ENCODE measurements around the gene DNAJC11. TPM values are rescaled to one million over a fixed set of nuclear protein-coding genes. Genes with fewer than 3 reads are reported as not detected.
A peak's percentile ranks its signal among the peaks of the same experiment; 100 is the strongest.
"Not testable (repeated sequence)": the region's sequence is repeated elsewhere in the genome, so short reads cannot be mapped to it uniquely, and the experiment has no call there.

DNAJC11 gene
- total and polyA plus RNA-seq, 10 donors, result 13.3 to 66.9 (median 54.6) TPM

DNA sequence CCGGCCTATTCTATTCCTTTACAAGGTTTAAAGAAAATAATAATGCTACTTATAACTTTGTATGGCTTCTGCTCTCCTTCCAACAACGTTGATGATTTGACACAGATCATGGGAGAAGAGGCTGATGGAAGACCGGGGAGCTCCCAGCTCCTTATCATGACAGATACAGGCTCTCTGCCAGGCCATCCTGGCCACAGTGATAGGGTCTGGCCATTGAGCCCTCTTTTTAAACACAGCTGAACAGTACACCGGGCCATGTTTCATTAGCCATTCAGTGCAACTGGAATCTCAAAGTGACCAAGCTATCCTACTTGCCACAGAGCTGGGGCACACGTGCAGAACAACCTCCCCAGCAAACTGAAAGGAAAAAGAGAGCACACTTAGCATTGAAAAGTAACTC is 34.9 kb downstream of the DNAJC11 start:
- H3K4me1 ChIP-seq, result peaks cover 0 to 12% (median 0%) of the 10 kb centered on the region in 6 donors
- H3K27me3 ChIP-seq (replicated peaks in 1 of 7), result no peaks in the 10 kb centered on the region
- H3K4me3 ChIP-seq, result no peak overlapping the region
- H3K27ac ChIP-seq, result peak overlapping the region in 4 of 8 donors; percentile 6 to 54 (median 32)
- H3K36me3 ChIP-seq, result peaks cover 0 to 78% (median 21%) of the 10 kb centered on the region in 6 donors
- no peak for DNase-seq
- 89 to 94% (median 92%) methylated on average over 5 of the region's 5 CpGs for WGBS, 5 donors
- TF ChIP-seq, protein P1, sequence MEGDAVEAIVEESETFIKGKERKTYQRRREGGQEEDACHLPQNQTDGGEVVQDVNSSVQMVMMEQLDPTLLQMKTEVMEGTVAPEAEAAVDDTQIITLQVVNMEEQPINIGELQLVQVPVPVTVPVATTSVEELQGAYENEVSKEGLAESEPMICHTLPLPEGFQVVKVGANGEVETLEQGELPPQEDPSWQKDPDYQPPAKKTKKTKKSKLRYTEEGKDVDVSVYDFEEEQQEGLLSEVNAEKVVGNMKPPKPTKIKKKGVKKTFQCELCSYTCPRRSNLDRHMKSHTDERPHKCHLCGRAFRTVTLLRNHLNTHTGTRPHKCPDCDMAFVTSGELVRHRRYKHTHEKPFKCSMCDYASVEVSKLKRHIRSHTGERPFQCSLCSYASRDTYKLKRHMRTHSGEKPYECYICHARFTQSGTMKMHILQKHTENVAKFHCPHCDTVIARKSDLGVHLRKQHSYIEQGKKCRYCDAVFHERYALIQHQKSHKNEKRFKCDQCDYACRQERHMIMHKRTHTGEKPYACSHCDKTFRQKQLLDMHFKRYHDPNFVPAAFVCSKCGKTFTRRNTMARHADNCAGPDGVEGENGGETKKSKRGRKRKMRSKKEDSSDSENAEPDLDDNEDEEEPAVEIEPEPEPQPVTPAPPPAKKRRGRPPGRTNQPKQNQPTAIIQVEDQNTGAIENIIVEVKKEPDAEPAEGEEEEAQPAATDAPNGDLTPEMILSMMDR (IDR thresholded peaks at IDR 0.05 in 8 of 11, conservative IDR thresholded peaks at IDR 0.05 in 3 of 11), result no peak
- TF ChIP-seq POLR2AphosphoS5 (IDR thresholded peaks at IDR 0.05), result no peak
- TF ChIP-seq POLR2A (IDR thresholded peaks at IDR 0.05), result no peak
- intact Hi-C loops (cut with DNase I; ENCODE audit: low total_unique reads), result no loop called here
- H3K9me3 ChIP-seq, result no peaks in the 10 kb centered on the region

DNA sequence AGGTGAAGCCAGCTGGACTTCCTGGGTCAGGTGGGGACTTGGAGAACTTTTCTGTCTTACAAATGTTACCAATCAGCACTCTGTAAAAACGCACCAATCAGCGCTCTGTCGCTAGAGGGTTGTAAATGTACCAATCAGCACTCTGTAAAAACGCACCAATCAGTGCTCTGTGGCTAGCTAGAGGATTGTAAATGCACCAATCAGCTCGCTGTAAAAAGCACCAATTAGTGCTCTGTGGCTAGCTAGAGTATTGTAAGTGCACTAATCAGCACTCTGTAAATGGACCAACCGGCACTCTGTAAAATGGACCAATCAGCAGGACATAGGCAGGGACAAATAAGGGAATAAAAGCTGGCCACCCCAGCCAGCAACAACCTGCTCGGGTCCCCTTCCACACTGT is 39.1 kb downstream of the DNAJC11 start:
- H3K4me1 ChIP-seq, result peaks cover 0 to 11% (median 0%) of the 10 kb centered on the region in 6 donors
- WGBS, 5 donors, result 94 to 99% (median 97%) methylated on average over 7 of the region's 7 CpGs
- intact Hi-C loops (cut with DNase I; ENCODE audit: low total_unique reads), result not testable (repeated sequence)

DNA sequence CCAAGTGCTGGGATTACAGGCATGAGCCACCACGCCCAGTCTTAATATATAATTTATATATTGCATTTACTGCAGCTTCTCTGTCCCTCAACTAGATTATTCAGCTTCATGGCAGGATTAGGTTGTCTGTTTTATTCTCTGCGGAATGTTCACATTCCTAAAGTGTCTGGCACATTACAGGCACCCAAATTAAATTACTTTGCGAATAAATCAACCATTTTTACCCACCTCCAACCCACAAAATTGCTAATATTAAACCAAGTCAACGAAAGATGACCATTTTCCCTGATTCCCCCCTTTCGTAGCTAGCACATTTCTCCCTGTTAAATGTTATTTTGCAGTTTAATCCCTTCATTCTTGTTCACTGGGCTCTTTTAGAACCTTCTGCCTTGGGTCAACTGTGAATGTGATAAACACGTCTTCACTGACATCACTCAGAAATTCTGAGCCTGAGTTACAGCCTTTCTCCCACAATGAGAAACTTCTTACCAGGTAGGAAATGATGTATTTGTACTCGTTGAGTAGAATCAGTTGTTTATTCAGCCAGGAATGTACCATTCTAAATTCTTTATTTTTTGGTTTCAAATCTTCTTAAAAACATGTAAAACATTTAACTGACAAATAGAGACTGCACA is 41.1 kb downstream of the DNAJC11 start:
- DNase-seq, result no peak
- TF ChIP-seq POLR2A (IDR thresholded peaks at IDR 0.05) (no peak), POLR2AphosphoS5 (IDR thresholded peaks at IDR 0.05) (no peak)
- no peaks in the 10 kb centered on the region for H3K9me3 ChIP-seq
- H3K4me3 ChIP-seq, result no peak overlapping the region
- intact Hi-C loops (cut with DNase I; ENCODE audit: low total_unique reads), result no loop called here
- H3K27me3 ChIP-seq (replicated peaks in 1 of 7), result no peaks in the 10 kb centered on the region
- peaks cover 0 to 52% (median under 1%) of the 10 kb centered on the region in 6 donors for H3K36me3 ChIP-seq
- no peaks in the 10 kb centered on the region for H3K4me1 ChIP-seq
- H3K27ac ChIP-seq, result no peak overlapping the region
- WGBS, 5 donors, result 80 to 92% (median 90%) methylated on average over 7 of the region's 7 CpGs

More for the DNA sequence above, 39.1 kb downstream of the DNAJC11 start:
- not testable (repeated sequence) for DNase-seq; H3K27ac ChIP-seq; H3K9me3 ChIP-seq; H3K4me3 ChIP-seq; H3K27me3 ChIP-seq (replicated peaks in 1 of 7)
- H3K36me3 ChIP-seq, result peaks cover 0 to 62% (median 14%) of the 10 kb centered on the region in 6 donors

DNA sequence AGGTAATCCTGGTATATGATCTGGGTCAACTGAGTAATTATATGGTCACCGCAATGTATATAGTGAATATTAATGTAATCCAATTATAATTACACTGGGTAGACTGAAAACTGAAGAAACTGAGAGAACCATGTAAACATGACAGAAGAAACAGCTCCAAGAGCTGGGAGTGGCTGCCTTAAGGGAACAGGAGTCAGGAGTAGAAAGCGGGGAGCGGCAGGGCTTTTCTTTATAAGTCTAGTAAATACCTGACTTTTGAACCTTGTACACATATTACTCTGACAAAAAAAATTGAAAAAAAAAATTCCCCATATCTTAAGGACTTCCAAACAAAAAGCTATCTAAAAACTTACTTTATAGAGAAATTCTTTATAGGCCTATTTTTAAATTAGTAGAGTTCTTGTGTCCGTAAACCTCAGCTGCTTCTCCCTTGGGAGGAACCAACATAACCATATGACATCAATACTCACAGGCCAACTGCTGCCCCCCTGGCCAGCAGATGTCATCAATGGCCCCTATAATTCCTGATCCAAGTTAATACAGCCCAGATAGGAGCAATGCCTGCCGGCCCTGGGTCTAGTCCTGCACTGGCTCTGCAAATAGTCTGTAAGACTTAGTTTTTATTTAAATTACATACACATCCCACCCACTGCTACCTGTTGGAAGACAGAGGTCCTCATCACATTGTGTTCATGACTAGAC is 43.1 kb downstream of the DNAJC11 start:
- Histone ChIP-seq H3K36me3 (peaks cover 0 to 50% (median 5%) of the 10 kb centered on the region in 6 donors), H3K4me1 (peaks cover 0 to under 1% (median 0%) of the 10 kb centered on the region in 6 donors), H3K27ac (no peak overlapping the region), H3K4me3 (no peak overlapping the region), H3K9me3 (no peaks in the 10 kb centered on the region), H3K27me3 (replicated peaks in 1 of 7) (no peaks in the 10 kb centered on the region)
- 89 to 94% (median 90%) methylated on average over 5 of the region's 5 CpGs for WGBS, 5 donors
- TF ChIP-seq, protein P1 (IDR thresholded peaks at IDR 0.05 in 8 of 11, conservative IDR thresholded peaks at IDR 0.05 in 3 of 11), result no peak
- no peak for TF ChIP-seq POLR2A (IDR thresholded peaks at IDR 0.05)
- no peak for TF ChIP-seq POLR2AphosphoS5 (IDR thresholded peaks at IDR 0.05)
- no peak for DNase-seq
- intact Hi-C loops (cut with DNase I; ENCODE audit: low total_unique reads), result no loop called here

DNA sequence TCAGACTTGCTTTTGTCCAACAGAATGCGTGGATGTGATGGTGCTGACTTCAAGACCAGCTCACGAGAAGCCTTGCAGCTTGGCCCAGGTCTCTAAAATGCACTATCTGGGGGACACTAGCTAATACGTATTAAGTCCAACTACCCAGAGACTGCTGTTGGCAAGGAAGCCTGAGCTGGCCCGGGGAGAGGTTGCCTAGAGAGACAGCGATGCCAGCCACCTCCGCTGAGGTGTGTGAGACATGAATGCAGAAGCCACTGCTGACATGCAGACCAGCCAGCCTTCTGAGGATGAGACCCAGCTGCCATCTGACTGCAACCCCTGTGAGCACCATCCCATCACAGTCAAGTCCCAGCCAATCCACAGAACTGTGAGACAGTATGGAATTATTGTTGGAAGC is 44.5 kb downstream of the DNAJC11 start:
- no peaks in the 10 kb centered on the region for H3K27me3 ChIP-seq (replicated peaks in 1 of 7)
- intact Hi-C loops (cut with DNase I; ENCODE audit: low total_unique reads), result no loop called here
- no peak overlapping the region for H3K4me3 ChIP-seq
- 87 to 93% (median 92%) methylated on average over 5 to 6 of the region's 6 CpGs for WGBS, 5 donors
- H3K36me3 ChIP-seq, result peaks cover 0 to 50% (median 18%) of the 10 kb centered on the region in 6 donors
- no peak overlapping the region for H3K27ac ChIP-seq
- no peaks in the 10 kb centered on the region for H3K9me3 ChIP-seq
- no peak for DNase-seq
- H3K4me1 ChIP-seq, result peaks cover 0 to 12% (median 3%) of the 10 kb centered on the region in 6 donors
- TF ChIP-seq, protein P1 (IDR thresholded peaks at IDR 0.05 in 8 of 11, conservative IDR thresholded peaks at IDR 0.05 in 3 of 11), result no peak
- TF ChIP-seq POLR2AphosphoS5 (IDR thresholded peaks at IDR 0.05), result no peak
- no peak for TF ChIP-seq POLR2A (IDR thresholded peaks at IDR 0.05)
